SK-N-SH (cell line): ENCODE data around the gene PFKFB3.

ENCODE experiments used
- FOXJ3 ChIP-seq: sonication (generic); formaldehyde crosslinking; IDR thresholded peaks from 2 replicates; pipeline ENCODE4 v1.5.1; 2020; ENCODE audit warnings: mild to moderate bottlenecking, missing genetic modification reagents
- FOXM1 ChIP-seq: IDR thresholded peaks from 2 replicates; pipeline ENCODE4 v1.4.0; 2012; ENCODE audit warnings: low read depth, mild to moderate bottlenecking
- GABPA ChIP-seq: IDR thresholded peaks from 2 replicates; pipeline ENCODE4 v1.4.0; 2012; ENCODE audit warnings: low read depth, mild to moderate bottlenecking
- GATA2 ChIP-seq: sonication (generic); formaldehyde crosslinking; IDR thresholded peaks from 2 replicates; pipeline ENCODE4 v1.5.0; 2020; ENCODE audit warnings: mild to moderate bottlenecking, missing genetic modification reagents
- JUND ChIP-seq: IDR thresholded peaks from 2 replicates; pipeline ENCODE4 v1.4.0; 2012
- POLR2AphosphoS5 ChIP-seq: IDR thresholded peaks from 2 replicates; pipeline ENCODE4 v1.6.1; 2012; ENCODE audit warnings: low read depth, low read length
- RAD21 ChIP-seq: IDR thresholded peaks from 2 replicates; pipeline ENCODE4 v1.6.1; 2012; ENCODE audit warnings: mild to moderate bottlenecking, low read length
- RCOR1 ChIP-seq: fragments of 150-350 bp; IDR thresholded peaks from 2 replicates; pipeline ENCODE4 v1.6.1; 2017; ENCODE audit warnings: antibody characterized with exemption, low read length
- SMC3 ChIP-seq: IDR thresholded peaks from 2 replicates; pipeline ENCODE4 v1.6.1; 2012; ENCODE audit warnings: low read depth, low read length, improper control_type of control experiment
- TAF1 ChIP-seq: IDR thresholded peaks from 2 replicates; pipeline ENCODE4 v1.6.1; 2012; ENCODE audit warnings: low read depth, mild to moderate bottlenecking, low read length, moderate library complexity, borderline replicate concordance
- TCF12 ChIP-seq: IDR thresholded peaks from 2 replicates; pipeline ENCODE4 v1.4.0; 2012
- TF ChIP-seq, protein P1 (sequence below): fragments of 200-600 bp; sonication (generic); IDR thresholded peaks from 2 replicates; pipeline ENCODE4 v1.6.1; 2017; ENCODE audit warnings: antibody characterized with exemption, mild to moderate bottlenecking, moderate library complexity
- TF ChIP-seq, protein P2 (sequence below): IDR thresholded peaks from 2 replicates; pipeline ENCODE4 v1.6.1; 2012; ENCODE audit warnings: mild to moderate bottlenecking, low read depth, low read length, moderate library complexity

- TF ChIP-seq POLR2AphosphoS5 (no peak), SMC3 (no peak), RCOR1 (no peak), FOXJ3 (CRISPR knock-in tag) (no peak), RAD21 (no peak), JUND (no peak), GATA2 (CRISPR knock-in tag) (no peak), FOXM1 (no peak), TAF1 (no peak), TCF12 (no peak), GABPA (no peak)
- TF ChIP-seq, protein P1, sequence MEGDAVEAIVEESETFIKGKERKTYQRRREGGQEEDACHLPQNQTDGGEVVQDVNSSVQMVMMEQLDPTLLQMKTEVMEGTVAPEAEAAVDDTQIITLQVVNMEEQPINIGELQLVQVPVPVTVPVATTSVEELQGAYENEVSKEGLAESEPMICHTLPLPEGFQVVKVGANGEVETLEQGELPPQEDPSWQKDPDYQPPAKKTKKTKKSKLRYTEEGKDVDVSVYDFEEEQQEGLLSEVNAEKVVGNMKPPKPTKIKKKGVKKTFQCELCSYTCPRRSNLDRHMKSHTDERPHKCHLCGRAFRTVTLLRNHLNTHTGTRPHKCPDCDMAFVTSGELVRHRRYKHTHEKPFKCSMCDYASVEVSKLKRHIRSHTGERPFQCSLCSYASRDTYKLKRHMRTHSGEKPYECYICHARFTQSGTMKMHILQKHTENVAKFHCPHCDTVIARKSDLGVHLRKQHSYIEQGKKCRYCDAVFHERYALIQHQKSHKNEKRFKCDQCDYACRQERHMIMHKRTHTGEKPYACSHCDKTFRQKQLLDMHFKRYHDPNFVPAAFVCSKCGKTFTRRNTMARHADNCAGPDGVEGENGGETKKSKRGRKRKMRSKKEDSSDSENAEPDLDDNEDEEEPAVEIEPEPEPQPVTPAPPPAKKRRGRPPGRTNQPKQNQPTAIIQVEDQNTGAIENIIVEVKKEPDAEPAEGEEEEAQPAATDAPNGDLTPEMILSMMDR: no peak
- TF ChIP-seq, protein P2, sequence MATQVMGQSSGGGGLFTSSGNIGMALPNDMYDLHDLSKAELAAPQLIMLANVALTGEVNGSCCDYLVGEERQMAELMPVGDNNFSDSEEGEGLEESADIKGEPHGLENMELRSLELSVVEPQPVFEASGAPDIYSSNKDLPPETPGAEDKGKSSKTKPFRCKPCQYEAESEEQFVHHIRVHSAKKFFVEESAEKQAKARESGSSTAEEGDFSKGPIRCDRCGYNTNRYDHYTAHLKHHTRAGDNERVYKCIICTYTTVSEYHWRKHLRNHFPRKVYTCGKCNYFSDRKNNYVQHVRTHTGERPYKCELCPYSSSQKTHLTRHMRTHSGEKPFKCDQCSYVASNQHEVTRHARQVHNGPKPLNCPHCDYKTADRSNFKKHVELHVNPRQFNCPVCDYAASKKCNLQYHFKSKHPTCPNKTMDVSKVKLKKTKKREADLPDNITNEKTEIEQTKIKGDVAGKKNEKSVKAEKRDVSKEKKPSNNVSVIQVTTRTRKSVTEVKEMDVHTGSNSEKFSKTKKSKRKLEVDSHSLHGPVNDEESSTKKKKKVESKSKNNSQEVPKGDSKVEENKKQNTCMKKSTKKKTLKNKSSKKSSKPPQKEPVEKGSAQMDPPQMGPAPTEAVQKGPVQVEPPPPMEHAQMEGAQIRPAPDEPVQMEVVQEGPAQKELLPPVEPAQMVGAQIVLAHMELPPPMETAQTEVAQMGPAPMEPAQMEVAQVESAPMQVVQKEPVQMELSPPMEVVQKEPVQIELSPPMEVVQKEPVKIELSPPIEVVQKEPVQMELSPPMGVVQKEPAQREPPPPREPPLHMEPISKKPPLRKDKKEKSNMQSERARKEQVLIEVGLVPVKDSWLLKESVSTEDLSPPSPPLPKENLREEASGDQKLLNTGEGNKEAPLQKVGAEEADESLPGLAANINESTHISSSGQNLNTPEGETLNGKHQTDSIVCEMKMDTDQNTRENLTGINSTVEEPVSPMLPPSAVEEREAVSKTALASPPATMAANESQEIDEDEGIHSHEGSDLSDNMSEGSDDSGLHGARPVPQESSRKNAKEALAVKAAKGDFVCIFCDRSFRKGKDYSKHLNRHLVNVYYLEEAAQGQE: no peak
Observed at GRCh38 chr10:6282454-6282958, 79.8 kb downstream of the PFKFB3 start.
